B cell (primary cell): ENCODE data around the gene ARHGAP22.

ENCODE experiments used
- CTCF ChIP-seq: fragments of 200-600 bp; IDR thresholded peaks from one replicate; pipeline ENCODE4 v1.8.0; 2022; ENCODE audit warnings: antibody characterized with exemption, mild to moderate bottlenecking
- EZH2 ChIP-seq: IDR thresholded peaks from 2 replicates; pipeline ENCODE4 v1.6.1; 2012; ENCODE audit warnings: borderline replicate concordance, low read depth, mild to moderate bottlenecking, moderate library complexity, low read length; ENCODE audit not compliant: insufficient read depth, poor library complexity, severe bottlenecking

GRCh38 chr10:48541144-48541795, 63.6 kb downstream of the ARHGAP22 start:
- TF ChIP-seq EZH2 (no peak), CTCF (no peak)
